GM19468 (cell line): ENCODE measurements around the gene SHC2.
"Not testable (repeated sequence)": the region's sequence is repeated elsewhere in the genome, so short reads cannot be mapped to it uniquely, and the experiment has no call there.

Experiments
- ATAC-seq: cut with Tn5 transposase; IDR thresholded peaks from one replicate; pipeline ENCODE4 v1.9.1; 2021; ENCODE audit warnings: mild to moderate bottlenecking, moderate library complexity, moderate number of reproducible peaks; ENCODE audit not compliant: unreplicated experiment; ENCODE audit errors: extremely low read depth

The SHC2 gene

GRCh38 chr19:452829-453228 is 8.0 kb downstream of the SHC2 start:
- no peak for ATAC-seq

- not testable (repeated sequence) for ATAC-seq
Observed at GRCh38 chr19:450912-451481, 9.8 kb downstream of the SHC2 start.

- ATAC-seq, result no peak
Observed at GRCh38 chr19:449916-450315, 10.9 kb downstream of the SHC2 start.

- ATAC-seq, result no peak
Observed at GRCh38 chr19:447816-448560, 12.8 kb downstream of the SHC2 start.

GRCh38 chr19:447064-447426 is 13.8 kb downstream of the SHC2 start:
- no peak for ATAC-seq

- no peak for ATAC-seq
Observed at GRCh38 chr19:444677-445210, 16.1 kb downstream of the SHC2 start.

GRCh38 chr19:443005-443404 is 17.8 kb downstream of the SHC2 start:
- no peak for ATAC-seq

GRCh38 chr19:442085-442484 is 18.7 kb downstream of the SHC2 start:
- no peak for ATAC-seq

- no peak for ATAC-seq
Observed at GRCh38 chr19:441213-441836, 19.5 kb downstream of the SHC2 start.

GRCh38 chr19:440391-441212 is 20.2 kb downstream of the SHC2 start:
- ATAC-seq, result no peak

- ATAC-seq, result no peak
Observed at GRCh38 chr19:439167-439900, 21.5 kb downstream of the SHC2 start.

- ATAC-seq, result no peak
Observed at GRCh38 chr19:438416-438958, 22.3 kb downstream of the SHC2 start.

- no peak for ATAC-seq
Observed at GRCh38 chr19:437041-437440, 23.8 kb downstream of the SHC2 start.

- no peak for ATAC-seq
Observed at GRCh38 chr19:436413-436950, 24.4 kb downstream of the SHC2 start.

GRCh38 chr19:435707-436412 is 25.0 kb downstream of the SHC2 start:
- no peak for ATAC-seq

- ATAC-seq, result no peak
Observed at GRCh38 chr19:435056-435706, 25.7 kb downstream of the SHC2 start.

- ATAC-seq, result no peak
Observed at GRCh38 chr19:434152-434960, 26.5 kb downstream of the SHC2 start.
